Activated gamma-delta T cell treated with anti-CD3 and anti-CD28 coated beads, Interleukin-2, amount 50 U/mL, for 16 hours (primary cell): Measurements from ENCODE around the gene NRL.
A peak's percentile ranks its signal among the peaks of the same experiment; 100 is the strongest.

Source experiments
- DNase-seq: peaks from one replicate; pipeline ENCODE4 v3.0.0-alpha.2; 2020; ENCODE audit warnings: low read depth

NRL gene

DNA sequence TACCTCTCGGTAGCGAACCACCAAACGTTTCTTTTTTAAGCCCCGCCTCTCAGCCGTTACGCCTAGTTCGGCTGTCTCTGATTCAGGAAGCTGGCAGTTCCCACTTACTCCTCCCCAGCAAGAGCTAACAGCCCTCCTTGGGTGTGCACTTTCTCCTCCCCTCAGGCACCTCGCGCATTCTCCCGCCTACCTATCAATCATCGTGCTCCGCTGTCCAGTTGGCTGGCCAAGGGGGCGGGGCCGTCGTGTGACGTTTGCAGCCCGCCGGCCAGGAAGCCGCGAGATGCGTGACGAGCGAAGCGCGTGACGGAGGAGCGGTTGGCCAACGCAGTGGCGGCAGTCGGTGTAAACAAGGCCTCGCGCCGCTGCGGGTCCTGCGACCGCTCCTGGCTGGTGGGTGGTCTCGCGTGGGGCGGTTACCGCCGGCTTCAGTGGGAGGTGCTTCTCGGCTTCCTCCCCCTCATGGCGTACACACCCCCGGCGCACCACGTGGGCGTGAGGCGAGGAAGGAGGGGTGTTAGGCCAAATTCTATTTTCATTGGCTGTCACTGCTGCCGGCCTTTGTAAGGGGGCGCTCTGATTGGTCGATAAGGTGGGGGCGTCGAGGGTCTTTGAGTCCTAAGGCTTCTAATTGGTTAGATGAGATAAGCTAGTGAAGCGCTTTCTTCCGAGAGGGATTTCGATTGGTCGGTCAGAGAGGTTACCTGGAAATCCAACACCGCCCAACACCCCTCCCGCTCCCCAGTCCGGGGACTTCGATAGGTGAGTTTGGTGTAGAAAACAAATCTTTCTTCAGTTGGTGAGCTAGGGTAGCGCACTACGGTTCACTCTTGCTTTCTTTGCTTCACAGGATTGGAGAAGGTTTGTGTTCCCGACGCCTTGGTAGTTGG is at the start of gene NRL, which contains the start of gene DCAF11:
NRL (minus strand) TSS at position 418 of the 890 bp plus-strand sequence. CDS start 32,101 bp downstream, outside the sequence.
DCAF11 (plus strand) TSS at position 246 of the 890 bp plus-strand sequence. CDS start 818 bp downstream, outside the sequence.
- peak; percentile 98 for DNase-seq

DNA sequence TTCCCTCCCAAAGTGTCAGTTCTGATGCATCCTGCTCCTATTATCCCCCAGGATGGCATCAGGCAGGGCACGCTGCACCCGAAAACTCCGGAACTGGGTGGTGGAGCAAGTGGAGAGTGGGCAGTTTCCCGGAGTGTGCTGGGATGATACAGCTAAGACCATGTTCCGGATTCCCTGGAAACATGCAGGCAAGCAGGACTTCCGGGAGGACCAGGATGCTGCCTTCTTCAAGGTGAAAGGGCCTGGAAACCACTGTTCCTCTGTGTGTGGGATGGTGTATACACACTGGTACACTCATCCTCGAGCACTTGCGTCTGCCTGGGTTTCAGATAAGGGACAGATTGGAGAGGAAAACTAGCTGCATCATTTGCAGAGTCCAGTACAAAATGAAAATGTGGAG is 47.3 kb upstream of the NRL start:
- no peak for DNase-seq

DNA sequence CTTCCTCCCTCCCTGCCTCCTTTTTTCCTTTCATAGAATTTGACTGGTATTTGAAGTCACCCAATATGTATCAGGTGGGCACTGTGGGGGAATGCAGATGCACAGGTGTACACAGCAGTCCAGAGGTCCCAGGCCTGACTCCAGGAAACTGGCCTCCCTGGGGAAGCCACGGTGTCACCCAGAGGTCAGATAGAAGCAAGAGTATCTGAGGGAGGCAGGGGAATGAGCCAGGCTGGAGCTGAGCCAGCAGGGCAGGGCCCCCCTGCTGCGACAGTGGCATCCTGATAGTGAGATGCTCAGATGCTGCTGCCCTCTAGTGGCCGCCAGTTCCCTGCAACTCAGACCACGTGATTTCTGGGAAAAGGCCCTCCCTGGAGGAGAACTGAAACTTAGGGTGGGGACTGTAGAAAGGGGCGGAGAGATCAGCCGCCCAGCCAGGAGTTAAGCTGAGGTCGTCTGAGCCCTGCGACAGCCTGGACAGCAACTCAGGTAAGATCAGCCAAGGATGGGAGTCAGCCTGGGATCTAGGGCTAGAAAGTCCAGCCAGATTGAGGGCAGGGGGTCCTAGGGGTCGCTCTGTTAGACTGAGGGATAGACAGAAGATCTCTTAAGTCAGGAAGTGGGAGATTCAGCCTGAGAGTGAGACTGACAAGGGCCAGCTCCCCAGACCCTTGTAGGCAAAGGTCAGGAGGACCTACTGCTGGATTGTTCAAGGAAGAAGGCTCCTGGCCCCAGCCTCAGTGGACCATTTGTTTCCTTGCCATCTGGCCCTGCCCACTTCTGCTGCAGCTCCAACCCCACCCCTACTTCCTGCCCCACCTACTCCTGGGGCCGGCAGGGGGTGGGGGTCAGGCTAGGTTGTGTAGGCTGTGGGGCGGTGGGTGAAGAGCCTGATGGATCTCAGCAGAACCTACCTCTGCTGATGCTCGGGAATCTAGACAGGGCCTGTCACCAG is 46.4 kb upstream of the NRL start, which contains the start of gene IRF9:
IRF9 (plus strand) TSS at position 416 of the 955 bp plus-strand sequence. CDS start 880 bp downstream, outside the sequence.
- DNase-seq = peak; percentile 97

DNA sequence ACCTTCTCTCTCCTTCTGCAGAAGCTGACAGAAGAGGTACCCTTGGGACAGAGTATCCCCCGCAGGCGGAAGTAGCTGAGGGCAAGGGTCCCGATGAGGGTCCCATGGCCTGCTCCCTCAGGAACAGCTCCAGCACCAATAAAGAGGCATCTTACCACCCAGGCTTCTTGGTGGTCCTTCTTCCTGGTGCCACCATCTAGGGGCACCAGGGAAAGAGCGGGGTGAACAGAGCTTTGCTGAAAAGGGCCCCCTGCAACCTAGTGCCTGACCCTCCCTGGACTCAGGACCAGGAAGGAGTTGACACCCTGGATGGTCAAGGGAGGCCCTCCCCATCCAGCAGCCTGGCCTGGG is 45.7 kb upstream of the NRL start:
- no peak for DNase-seq

DNA sequence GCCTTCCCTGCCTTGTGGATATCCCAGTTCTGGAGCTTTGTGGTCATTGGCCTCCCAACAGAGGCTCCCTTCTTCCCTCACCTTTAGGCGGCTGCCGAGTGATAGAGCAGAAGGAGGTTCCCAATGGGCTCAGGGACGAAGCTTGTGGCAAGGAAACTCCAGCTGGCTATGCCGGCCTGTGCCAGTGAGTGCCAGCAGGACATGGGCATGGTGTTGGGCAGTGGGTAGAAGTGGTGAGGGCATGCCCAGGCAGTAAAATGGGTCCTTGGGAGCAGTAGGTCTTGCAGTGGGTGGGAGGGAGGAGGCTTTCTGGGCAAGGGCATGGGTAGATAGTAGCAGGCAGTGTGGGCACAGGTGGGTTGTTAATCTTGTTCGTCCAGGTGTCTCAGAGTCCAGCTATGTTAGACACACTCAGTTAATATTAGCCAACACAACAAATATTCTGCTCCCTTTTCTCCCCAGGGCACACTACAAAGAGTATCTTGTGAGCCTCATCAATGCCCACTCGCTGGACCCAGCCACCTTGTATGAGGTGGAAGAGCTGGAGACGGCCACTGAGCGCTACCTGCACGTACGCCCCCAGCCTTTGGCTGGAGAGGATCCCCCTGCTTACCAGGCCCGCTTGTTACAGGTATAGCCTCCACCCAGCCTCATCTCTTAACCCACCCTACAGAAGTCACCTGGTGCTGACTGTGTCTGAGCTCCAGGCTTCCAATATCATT is 45.2 kb upstream of the NRL start:
- no peak for DNase-seq

DNA sequence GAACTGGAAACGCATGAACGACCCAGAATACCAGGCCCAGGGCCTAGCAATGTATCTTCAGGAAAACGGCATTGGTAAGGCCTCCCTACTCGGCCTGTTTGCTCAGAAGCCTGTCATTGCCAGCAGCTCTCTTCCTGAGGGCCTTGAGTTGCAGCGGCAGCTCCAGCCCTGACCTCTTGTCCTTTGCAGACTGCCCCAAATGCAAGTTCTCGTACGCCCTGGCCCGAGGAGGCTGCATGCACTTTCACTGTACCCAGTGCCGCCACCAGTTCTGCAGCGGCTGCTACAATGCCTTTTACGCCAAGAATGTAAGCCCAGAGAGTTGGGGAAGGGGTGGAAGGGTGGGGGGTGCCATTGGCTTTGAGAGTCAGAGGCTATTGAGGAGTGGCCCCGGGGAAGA is 42.6 kb upstream of the NRL start:
- DNase-seq = no peak

DNA sequence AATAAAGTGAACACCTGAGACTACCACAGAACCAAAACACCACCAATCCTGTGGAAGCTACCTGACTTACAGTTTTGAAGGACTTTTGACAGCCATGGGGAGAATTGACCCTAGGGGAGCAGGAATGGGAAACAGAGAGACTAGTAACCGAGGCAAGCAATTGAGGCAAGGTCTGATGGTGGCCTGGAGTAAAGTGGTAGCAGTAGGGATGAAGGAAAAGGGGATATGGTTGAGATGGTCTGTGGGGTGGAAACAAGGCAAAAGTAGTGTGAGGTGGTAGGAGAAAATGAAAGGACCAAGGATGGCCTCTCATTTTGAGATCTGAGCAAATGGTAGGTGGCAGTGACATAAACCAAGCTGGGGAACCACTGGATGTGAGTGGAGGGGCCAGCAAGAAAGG is 42.1 kb upstream of the NRL start:
- no peak for DNase-seq

DNA sequence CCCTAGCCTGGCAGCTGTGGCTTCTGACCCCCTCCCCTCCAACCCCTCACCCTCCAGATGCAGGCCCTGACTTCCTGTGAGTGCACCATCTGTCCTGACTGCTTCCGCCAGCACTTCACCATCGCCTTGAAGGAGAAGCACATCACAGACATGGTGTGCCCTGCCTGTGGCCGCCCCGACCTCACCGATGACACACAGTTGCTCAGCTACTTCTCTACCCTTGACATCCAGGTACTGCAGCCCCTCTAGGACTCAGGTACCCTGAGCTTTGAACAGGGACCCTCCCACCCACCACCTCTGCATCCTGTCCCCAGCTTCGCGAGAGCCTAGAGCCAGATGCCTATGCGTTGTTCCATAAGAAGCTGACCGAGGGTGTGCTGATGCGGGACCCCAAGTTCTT is 40.4 kb upstream of the NRL start:
- no peak for DNase-seq

DNA sequence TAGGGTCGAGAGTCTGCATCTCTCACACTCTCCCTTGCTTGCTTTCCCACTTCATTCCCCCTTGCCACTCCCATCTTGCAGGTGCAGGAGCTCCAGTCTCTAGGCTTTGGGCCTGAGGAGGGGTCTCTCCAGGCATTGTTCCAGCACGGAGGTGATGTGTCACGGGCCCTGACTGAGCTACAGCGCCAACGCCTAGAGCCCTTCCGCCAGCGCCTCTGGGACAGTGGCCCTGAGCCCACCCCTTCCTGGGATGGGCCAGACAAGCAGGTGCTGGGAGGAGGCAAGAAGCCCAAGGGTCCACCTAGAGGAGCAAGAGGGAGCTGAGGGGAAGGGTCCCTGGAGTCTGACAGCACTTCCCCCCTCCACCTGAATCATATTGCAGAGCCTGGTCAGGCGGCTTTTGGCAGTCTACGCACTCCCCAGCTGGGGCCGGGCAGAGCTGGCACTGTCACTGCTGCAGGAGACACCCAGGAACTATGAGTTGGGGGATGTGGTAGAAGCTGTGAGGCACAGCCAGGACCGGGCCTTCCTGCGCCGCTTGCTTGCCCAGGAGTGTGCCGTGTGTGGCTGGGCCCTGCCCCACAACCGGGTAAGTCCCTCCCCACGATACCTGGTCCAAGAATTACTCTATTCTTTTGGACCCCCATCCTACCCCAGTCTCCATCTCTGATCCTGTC is 36.8 kb upstream of the NRL start:
- DNase-seq = no peak

DNA sequence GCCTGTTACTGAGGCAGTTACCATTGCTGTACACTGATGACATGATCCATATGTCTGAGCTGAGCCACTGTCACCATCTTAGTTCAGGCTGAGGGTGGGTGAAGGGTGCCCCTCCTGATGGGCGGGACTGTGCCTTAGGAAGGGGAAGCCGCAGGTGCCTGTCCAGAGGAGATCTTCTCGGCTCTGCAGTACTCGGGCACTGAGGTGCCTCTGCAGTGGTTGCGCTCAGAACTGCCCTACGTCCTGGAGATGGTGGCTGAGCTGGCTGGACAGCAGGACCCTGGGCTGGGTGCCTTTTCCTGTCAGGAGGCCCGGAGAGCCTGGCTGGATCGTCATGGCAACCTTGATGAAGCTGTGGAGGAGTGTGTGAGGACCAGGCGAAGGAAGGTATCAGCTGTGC is 36.2 kb upstream of the NRL start:
- no peak for DNase-seq

DNA sequence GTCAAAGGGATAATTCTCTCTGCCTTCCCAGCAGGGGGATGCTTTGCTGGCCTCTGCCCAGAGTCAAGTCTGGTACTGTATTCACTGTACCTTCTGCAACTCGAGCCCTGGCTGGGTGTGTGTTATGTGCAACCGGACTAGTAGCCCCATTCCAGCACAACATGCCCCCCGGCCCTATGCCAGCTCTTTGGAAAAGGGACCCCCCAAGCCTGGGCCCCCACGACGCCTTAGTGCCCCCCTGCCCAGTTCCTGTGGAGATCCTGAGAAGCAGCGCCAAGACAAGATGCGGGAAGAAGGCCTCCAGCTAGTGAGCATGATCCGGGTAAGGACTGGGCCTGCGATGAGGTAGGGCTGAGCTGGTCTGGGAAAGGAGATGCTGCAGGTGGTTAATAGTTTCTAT is 35.8 kb upstream of the NRL start:
- DNase-seq = no peak

DNA sequence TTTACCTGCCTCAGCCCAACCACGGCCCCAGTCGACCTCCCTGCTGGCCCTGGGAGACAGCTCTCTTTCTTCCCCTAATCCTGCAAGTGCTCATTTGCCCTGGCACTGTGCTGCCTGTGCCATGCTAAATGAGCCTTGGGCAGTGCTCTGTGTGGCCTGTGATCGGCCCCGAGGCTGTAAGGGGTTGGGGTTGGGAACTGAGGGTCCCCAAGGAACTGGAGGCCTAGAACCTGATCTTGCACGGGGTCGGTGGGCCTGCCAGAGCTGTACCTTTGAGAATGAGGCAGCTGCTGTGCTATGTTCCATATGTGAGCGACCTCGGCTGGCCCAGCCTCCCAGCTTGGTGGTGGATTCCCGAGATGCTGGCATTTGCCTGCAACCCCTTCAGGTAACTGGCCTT is 35.3 kb upstream of the NRL start:
- DNase-seq = no peak

DNA sequence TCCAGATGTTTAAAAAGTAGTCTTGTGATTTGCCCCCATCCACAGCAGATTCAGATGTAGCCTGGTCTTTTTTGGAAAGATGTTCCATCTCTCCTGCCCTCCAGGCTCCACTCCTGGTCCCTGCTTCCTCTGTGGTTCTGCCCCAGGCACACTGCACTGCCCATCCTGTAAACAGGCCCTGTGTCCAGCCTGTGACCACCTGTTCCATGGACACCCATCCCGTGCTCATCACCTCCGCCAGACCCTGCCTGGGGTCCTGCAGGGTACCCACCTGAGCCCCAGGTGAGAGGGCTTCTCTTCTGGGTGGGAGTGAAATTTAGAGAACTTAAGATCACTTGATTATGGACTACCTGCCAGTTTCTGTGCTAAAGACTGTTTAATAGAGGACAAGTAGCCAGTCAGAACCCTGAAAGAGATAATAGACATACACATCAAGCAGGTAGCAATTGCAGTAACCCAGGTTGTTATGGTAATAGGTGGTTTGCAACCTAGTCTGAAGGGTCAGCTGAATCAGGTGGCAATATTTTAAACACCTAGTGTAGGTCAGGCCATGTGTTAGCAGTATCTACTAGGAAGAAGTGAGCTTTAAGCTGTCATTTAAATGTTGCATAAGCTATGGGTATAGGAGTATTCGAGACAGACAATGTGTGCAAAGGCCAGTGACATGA is 34.7 kb upstream of the NRL start:
- DNase-seq = no peak

DNA sequence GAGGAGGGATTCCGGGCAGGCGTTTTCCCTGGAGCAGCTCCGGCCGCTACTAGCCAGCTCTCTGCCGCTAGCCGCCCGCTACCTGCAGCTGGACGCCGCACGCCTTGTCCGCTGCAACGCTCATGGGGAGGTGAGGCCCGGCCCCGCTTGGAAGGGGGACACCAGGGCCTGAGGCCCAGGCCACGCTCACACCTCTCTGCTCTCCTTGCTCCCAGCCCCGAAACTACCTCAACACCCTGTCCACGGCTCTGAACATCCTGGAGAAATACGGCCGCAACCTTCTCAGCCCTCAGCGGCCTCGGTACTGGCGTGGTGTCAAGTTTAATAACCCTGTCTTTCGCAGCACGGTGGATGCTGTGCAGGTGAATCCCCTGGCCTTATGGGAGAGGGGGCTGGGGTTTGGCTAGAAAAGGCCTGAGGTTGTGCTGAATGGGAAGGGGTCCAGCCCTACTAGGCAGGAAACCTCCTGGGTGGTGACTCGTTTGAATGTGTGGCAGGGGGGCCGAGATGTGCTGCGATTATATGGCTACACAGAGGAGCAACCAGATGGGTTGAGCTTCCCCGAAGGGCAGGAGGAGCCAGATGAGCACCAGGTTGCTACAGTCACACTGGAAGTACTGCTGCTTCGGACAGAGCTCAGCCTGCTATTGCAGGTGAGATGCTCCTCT is 33.1 kb upstream of the NRL start:
- no peak for DNase-seq

DNA sequence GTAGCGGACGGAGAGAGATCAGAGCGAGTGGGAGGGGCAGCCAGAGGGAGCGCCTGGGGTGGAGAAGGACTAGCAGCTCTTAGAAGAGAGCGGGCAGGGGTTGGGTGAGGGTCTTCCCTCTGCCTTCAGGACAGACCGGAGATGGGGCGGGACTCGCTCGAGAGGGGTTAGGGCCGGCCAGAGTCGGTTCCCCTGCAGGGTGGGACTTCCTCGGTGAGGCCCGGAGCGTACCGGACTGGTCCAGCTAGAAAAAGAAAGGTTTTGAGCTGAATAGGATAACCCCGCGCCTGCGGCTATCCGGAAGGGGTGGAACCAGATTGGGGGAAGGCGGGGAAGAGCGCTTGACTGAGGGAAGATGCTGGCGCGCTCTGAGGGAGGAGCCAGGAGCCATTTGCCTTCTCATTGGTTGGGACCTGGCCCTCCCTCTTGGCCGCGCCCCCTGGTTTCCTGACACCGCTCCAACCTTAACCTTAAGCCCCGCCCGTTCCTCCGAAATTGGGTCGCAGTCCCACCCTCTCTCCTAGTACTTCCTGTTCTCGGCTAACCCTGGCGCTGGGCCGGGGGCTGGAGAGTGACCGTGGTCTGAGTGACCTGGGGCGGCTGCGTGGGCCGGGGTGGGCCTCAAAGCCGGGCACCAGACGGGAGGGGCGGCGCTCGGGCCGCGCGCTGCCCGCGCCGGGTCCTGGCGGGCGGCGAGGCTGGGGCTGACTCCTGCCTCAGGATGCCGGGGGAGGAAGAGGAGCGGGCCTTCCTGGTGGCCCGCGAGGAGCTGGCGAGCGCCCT is 32.4 kb upstream of the NRL start, which contains the start of gene RNF31:
RNF31 (plus strand) TSS at position 521 of the 783 bp plus-strand sequence; CDS start at position 722, 201 bp downstream.
- DNase-seq = peak; percentile 96

DNA sequence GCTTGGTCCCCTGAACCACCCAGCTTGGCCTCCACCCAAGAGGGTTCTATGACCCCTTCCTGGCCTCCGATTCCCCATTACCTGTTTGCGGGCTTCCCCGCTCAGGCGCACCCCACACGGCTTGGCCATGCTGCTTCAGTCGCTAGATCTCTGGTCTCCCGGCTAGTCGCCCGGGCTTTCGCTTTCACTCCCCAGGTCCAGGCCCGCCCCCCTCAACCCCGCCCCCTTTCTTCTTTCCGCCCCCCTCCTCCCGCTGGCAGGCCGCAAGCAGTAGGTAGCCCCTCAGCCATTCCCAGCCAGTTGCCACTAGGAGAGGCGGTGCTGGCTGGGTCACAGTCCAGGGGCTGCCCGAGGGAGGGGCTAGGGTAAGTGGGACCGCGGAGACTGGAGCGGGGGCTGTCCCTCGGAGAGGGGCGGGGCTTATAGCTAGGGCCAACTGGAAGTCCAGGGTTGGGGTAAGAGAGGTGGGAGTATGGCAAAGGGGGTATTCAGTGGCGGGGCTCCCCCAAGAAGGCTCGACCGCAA is 31.8 kb upstream of the NRL start, which contains the start of gene PSME2:
PSME2 (minus strand) TSS at position 158 of the 525 bp plus-strand sequence; CDS start at position 129, 29 bp downstream.
- peak; percentile 75 for DNase-seq

DNA sequence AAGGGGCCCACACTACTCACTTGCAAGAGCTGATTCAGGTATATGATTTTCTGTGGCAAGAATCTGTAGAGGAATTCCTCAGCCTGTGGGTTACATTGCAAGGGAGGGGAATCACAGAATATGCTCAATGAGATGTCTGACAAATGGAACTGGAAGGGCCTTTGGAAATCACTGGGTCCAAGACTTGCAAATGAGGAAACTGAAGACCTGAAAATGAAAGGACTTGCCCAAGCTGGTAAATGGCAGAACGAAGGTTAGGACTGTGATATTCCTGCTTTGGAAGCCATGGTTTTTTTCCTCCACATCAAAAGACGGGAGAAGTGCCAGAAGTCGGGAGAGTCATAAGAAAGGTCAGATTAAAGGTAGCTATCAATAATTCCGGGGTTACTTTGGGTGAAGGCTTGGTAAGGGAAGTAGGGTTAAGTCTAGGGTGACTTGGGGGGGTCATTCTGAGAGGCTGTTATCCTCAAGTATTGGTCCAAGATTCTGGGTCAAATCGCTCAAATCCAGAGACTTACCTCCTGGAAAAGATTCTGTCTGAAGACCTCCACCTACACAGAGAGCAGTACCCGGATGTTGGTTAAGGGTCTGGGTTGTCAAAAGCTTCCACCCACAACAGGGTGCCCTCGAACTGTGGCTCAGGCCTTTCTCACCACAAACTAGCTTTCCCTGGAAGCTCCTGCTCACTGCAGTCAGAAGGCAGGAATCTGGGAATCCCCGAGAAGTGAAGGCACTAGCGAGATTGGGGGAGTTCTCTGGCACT is 31.1 kb upstream of the NRL start:
- no peak for DNase-seq

DNA sequence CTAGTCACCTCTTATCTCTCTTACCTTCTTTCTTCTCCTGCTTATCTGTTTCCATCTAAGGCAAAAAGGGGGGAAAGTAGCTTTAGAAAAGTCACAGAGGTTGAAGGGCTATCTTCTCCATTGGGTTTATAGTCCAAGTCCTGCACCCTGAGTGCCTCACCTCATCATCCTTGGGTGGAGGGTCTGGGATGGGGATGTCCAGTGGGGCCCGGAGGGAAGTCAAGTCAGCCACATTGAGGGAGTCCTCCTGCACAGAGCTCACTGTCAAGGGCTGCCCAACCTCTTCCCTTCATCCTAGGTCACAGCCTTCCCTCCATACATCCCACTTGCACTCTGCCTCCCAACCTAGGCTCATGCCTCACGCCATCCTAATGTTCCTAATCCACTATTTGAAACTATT is 30.5 kb upstream of the NRL start:
- DNase-seq = no peak
